Measurements from ENCODE around the gene TBCE. TPM values are rescaled to one million over a fixed set of nuclear protein-coding genes. Genes with fewer than 3 reads are reported as not detected.

The TBCE gene
- total RNA-seq: 10 to 100 TPM; 26.9 to 28.8 TPM

- peak within 1 kb of the TSS; percentile 91 to 93 for H3K27ac Mint-ChIP-seq
- ATAC-seq (peak; percentile 97 to 100), DNase-seq (ENCODE audit: low spot score in 2 of 2) (peak; percentile 85 to 92)
- no peaks in the 10 kb centered on the region for H3K9me3 Mint-ChIP-seq
- peaks cover 4 to 10% of the 10 kb centered on the region in 2 donors for H3K36me3 Mint-ChIP-seq
Observed at GRCh38 chr1:235367000-235367908, at the start of gene TBCE. Gene TBCE, plus strand, starts transcription at chr1:235367427. Its CDS starts 12,623 bp downstream, at chr1:235380050.

GRCh38 chr1:235319255-235319654, 48.0 kb upstream of the TBCE start:
- H3K27ac Mint-ChIP-seq: peak overlapping the region; percentile 19 to 22
- no peak for DNase-seq (ENCODE audit: low spot score in 2 of 2)
- no peak for ATAC-seq
- peaks cover 0 to 4% of the 10 kb centered on the region in 2 donors for H3K9me3 Mint-ChIP-seq
- H3K36me3 Mint-ChIP-seq: peaks cover 10 to 37% of the 10 kb centered on the region in 2 donors

GRCh38 chr1:235320521-235321179, 46.6 kb upstream of the TBCE start:
- H3K9me3 Mint-ChIP-seq: peaks cover 0 to 4% of the 10 kb centered on the region in 2 donors
- peaks cover 10 to 37% of the 10 kb centered on the region in 2 donors for H3K36me3 Mint-ChIP-seq
- DNase-seq (ENCODE audit: low spot score in 2 of 2) (no peak), ATAC-seq (peak in 1 of 2 donors; percentile 7)
- H3K27ac Mint-ChIP-seq: peak overlapping the region; percentile 7 to 34

GRCh38 chr1:235324296-235324695, 42.9 kb upstream of the TBCE start:
- DNase-seq (ENCODE audit: low spot score in 2 of 2): no peak
- H3K9me3 Mint-ChIP-seq: peaks cover 0 to 4% of the 10 kb centered on the region in 2 donors
- ATAC-seq: no peak
- peaks cover 18 to 39% of the 10 kb centered on the region in 2 donors for H3K36me3 Mint-ChIP-seq
- peak overlapping the region in 1 of 2 donors; percentile 87 for H3K27ac Mint-ChIP-seq

DNA sequence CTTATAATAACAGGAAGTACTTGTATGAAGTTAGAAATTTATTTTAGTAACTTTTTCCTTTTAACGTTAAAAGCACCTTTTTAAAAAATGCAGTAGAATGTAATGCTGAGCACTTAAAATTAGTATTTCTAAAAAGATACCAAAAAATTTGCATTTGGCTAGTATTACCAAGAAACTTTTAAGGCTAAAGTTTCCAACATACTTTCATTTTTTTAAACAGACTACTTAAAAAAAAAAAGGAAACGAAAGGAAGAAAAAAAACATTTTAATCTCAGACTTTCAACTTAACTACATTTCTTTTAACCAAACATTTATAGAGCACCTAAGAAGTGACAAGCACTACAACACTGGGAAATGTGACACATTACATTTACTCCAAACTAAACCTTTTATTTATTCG, 42.1 kb upstream of the TBCE start:
- peaks cover 0 to 4% of the 10 kb centered on the region in 2 donors for H3K9me3 Mint-ChIP-seq
- DNase-seq (ENCODE audit: low spot score in 2 of 2) (no peak), ATAC-seq (no peak)
- peak overlapping the region in 1 of 2 donors; percentile 99 for H3K27ac Mint-ChIP-seq
- H3K36me3 Mint-ChIP-seq: peaks cover 18 to 35% of the 10 kb centered on the region in 2 donors

DNA sequence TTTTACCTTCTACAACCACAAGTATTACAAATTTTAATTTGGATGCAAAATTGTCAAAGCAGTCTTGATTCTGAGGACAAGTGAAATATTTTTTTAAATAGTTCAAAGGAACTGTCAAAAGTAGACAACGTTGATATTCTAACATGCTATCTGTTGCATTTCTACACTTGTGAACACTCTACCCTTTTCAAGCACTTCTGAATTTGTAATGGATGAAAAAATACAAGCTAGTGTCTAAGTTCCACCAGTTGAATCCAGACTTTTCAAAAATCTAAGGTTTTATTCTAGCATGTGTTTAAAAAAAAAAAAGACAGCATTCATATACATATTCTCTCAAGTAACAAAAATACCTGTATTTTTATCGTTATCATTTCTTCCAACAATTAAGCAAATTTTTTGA, 41.4 kb upstream of the TBCE start:
- Mint-ChIP-seq H3K36me3 (peaks cover 13 to 27% of the 10 kb centered on the region in 2 donors), H3K9me3 (no peaks in the 10 kb centered on the region), H3K27ac (peak overlapping the region in 1 of 2 donors; percentile 99)
- no peak for DNase-seq (ENCODE audit: low spot score in 2 of 2)
- no peak for ATAC-seq

GRCh38 chr1:235326719-235327558, 40.3 kb upstream of the TBCE start:
- H3K36me3 Mint-ChIP-seq: peaks cover 16 to 20% of the 10 kb centered on the region in 2 donors
- H3K27ac Mint-ChIP-seq: peak overlapping the region in 1 of 2 donors; percentile 99

GRCh38 chr1:235327559-235328270, 39.5 kb upstream of the TBCE start, which contains the start of gene ARID4B:
Gene ARID4B, minus strand, starts transcription at chr1:235328179. Its CDS starts 1,260 bp downstream, at chr1:235326919.
- ATAC-seq: no peak

More at GRCh38 chr1:235326719-235327558, 40.3 kb upstream of the TBCE start:
- ATAC-seq: peak; percentile 5 to 15
- DNase-seq (ENCODE audit: low spot score in 2 of 2): peak; percentile 61 to 73
- no peaks in the 10 kb centered on the region for H3K9me3 Mint-ChIP-seq

GRCh38 chr1:235328271-235329138, 38.7 kb upstream of the TBCE start, which contains the start of gene GGPS1:
Gene GGPS1, plus strand, starts transcription at chr1:235328570. Its CDS starts 6,695 bp downstream, at chr1:235335265.
- DNase-seq (ENCODE audit: low spot score in 2 of 2) (peak; percentile 95 to 97), ATAC-seq (peak; percentile 80 to 86)
- H3K9me3 Mint-ChIP-seq: no peaks in the 10 kb centered on the region
- H3K36me3 Mint-ChIP-seq: peaks cover 13 to 16% of the 10 kb centered on the region in 2 donors
- H3K27ac Mint-ChIP-seq: no peak within 1 kb of the TSS

More at GRCh38 chr1:235327559-235328270, 39.5 kb upstream of the TBCE start, which contains the start of gene ARID4B:
- Mint-ChIP-seq H3K9me3 (no peaks in the 10 kb centered on the region), H3K36me3 (peaks cover 13 to 16% of the 10 kb centered on the region in 2 donors), H3K27ac (peak within 1 kb of the TSS in 1 of 2 donors; percentile 99)
- peak in 1 of 2 donors; percentile 59 for DNase-seq (ENCODE audit: low spot score in 2 of 2)

DNA sequence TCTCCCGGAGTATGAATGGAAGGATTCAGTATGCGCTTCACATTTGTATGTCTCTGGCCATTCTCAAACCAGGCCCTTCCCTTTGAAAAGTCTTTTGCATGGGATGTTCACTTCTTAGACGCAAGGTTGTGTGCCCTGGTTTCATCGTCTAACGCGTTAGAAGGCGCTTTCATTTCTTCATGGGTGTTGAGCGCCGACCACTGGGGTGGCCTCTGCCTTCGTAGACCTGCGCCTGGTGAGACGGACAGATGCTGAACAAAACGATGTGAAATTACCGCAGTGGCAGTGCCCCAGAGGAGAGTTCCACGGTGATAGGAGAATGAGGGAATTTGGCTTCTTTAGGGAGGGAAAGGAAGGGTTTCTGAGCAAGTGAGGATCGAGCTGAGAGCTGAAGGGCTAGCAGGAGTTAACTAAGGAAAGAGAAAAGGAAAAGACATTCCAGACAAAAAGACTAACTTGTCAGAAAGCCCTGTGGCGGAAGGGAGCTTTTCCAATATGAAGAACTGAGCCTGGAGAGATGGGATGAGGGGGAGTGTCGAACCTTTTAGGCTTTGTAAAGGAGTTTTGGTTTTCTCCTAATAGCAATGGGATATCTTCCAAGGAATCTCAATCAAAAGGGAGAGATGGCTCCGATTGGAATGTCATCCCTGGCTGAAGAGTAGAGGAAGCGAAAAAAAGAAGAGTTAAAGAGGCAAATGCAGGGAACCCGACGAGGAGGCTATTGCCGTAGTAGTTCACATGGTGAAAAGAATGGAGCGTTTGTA, 37.9 kb upstream of the TBCE start:
- peaks cover 13 to 16% of the 10 kb centered on the region in 2 donors for H3K36me3 Mint-ChIP-seq
- no peak overlapping the region for H3K27ac Mint-ChIP-seq
- ATAC-seq (peak; percentile 8 to 15), DNase-seq (ENCODE audit: low spot score in 2 of 2) (peak; percentile 39 to 64)
- H3K9me3 Mint-ChIP-seq: no peaks in the 10 kb centered on the region

- ATAC-seq: no peak
- Mint-ChIP-seq H3K27ac (peak overlapping the region in 1 of 2 donors; percentile 70), H3K36me3 (peaks cover 12 to 15% of the 10 kb centered on the region in 2 donors), H3K9me3 (no peaks in the 10 kb centered on the region)
- DNase-seq (ENCODE audit: low spot score in 2 of 2): no peak
Observed at GRCh38 chr1:235330918-235331285, 36.3 kb upstream of the TBCE start.

- Mint-ChIP-seq H3K9me3 (no peaks in the 10 kb centered on the region), H3K27ac (peak overlapping the region in 1 of 2 donors; percentile 70), H3K36me3 (peaks cover 7 to 10% of the 10 kb centered on the region in 2 donors)
- no peak for ATAC-seq
- DNase-seq (ENCODE audit: low spot score in 2 of 2): no peak
Observed at GRCh38 chr1:235331401-235331800, 35.8 kb upstream of the TBCE start.

DNA sequence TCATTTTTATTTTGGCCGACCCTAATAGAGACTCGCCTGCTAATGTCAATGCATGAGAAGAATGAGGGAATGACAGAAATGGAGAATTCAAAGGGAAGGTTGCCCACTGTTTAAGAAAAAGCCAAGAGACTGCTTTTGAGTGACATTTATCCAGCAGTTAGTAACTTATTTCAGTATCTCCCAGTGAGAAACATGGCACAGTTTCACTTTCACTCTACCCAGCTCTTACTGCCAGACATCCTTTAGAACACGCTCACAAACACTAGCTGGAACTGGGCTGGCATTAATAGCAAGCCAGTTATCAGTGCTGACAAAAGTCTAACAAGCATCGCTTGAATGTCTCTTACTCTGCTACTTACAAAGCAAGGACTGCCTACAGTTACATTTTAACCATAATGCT, 30.3 kb upstream of the TBCE start:
- ATAC-seq (peak; percentile 64 to 77), DNase-seq (ENCODE audit: low spot score in 2 of 2) (no peak)
- Mint-ChIP-seq H3K27ac (peak overlapping the region; percentile 81 to 88), H3K9me3 (no peaks in the 10 kb centered on the region), H3K36me3 (no peaks in the 10 kb centered on the region)

DNA sequence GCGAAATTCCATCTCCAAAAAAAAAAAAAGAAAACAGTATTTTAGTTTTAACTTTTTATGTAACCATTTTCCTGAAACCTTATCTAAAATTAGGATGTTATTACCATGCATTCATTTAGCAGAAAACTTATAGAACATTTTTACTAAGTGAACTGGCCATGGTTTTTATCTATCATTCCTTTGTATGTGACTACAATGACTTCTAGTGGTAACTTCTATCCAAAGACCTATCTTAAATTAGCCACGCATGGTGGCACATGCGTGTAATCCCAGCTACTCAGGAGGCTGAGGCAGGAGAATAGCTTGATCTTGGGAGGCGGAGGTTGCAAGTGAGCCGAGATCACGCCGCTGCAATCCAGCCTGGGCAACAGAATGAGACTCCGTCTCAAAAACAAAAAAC, 27.5 kb upstream of the TBCE start:
- H3K9me3 Mint-ChIP-seq: no peaks in the 10 kb centered on the region
- DNase-seq (ENCODE audit: low spot score in 2 of 2) (no peak), ATAC-seq (no peak)
- H3K27ac Mint-ChIP-seq: no peak overlapping the region
- peaks cover 0 to under 1% of the 10 kb centered on the region in 2 donors for H3K36me3 Mint-ChIP-seq
